ENCODE results near the gene MRPL49. TPM values are rescaled to one million over a fixed set of nuclear protein-coding genes. Genes with fewer than 3 reads are reported as not detected.

MRPL49 gene
- total and polyA plus RNA-seq, 2 experiments from 2014 or later: 27.7 to 61.9 TPM

- H3K27ac Mint-ChIP-seq: no peak overlapping the region
Measured at GRCh38 chr11:65078786-65079342, 43.3 kb upstream of the MRPL49 start.

GRCh38 chr11:65083134-65083833 is 38.8 kb upstream of the MRPL49 start:
- Mint-ChIP-seq H3K27me3 (ENCODE audit: insufficient read depth, low read depth, poor library complexity) (peaks cover 8% of the 10 kb centered on the region), H3K4me1 (peaks cover 24% of the 10 kb centered on the region), H3K9me3 (no peaks in the 10 kb centered on the region; the same call in 2 of the 3 replicates), H3K36me3 (ENCODE audit: low read depth) (peaks cover 45% of the 10 kb centered on the region), H3K4me3 (peak overlapping the region; percentile 100), H3K27ac (peak overlapping the region; percentile 99)
- DNase-seq (ENCODE audit: low spot score): peak; percentile 17
- Histone ChIP-seq H3K4me3 (peak overlapping the region; percentile 93), H3K4me2 (peak overlapping the region; percentile 96), H3K4me1 (ENCODE audit: insufficient read depth) (peaks cover 8% of the 10 kb centered on the region; the same call in 1 of the 2 replicates), H3K36me3 (ENCODE audit: insufficient read depth) (peaks cover 9% of the 10 kb centered on the region), H3K27ac (ENCODE audit: low read depth) (peak overlapping the region; percentile 96), H3K9me2 (ENCODE audit: insufficient read depth) (no peaks in the 10 kb centered on the region), H4K20me1 (replicated peaks; ENCODE audit: insufficient read depth) (peaks cover 35% of the 10 kb centered on the region), H3K27me3 (ENCODE audit: insufficient read depth) (no peaks in the 10 kb centered on the region), H3K79me2 (replicated peaks; ENCODE audit: insufficient read depth) (peaks cover 51% of the 10 kb centered on the region), H2AFZ (peak overlapping the region; percentile 91), H3F3A (replicated peaks; ENCODE audit: low read depth) (peaks cover 29% of the 10 kb centered on the region; the same call in 1 of the 2 replicates)
- ATAC-seq: peak; percentile 4; the same call in 2 of the 3 replicates
- no peak for TF ChIP-seq STAT1 (IDR thresholded peaks at IDR 0.05; ENCODE audit: unreplicated experiment)
- no peak for TF ChIP-seq ZNF114 (CRISPR knock-in tag; IDR thresholded peaks at IDR 0.05)
- no peak for TF ChIP-seq ZNF331 (CRISPR knock-in tag; IDR thresholded peaks at IDR 0.05; ENCODE audit: low read depth)
- no peak for TF ChIP-seq NANOG (IDR thresholded peaks at IDR 0.05; ENCODE audit: borderline replicate concordance)
- 0 out of 4 replicates have a peak, but pooled peaks of 1 of the 2 experiments have one; percentile 7 for TF ChIP-seq CTCF (conservative IDR thresholded peaks at IDR 0.05; ENCODE audit: low read depth in 2 of 2)

More at GRCh38 chr11:65078786-65079342, 43.3 kb upstream of the MRPL49 start:
- H3K27ac ChIP-seq (ENCODE audit: low read depth): peak overlapping the region; percentile 74; the same call in 1 of the 2 replicates
- peaks cover 29% of the 10 kb centered on the region; the same call in 1 of the 2 replicates for H3F3A ChIP-seq (replicated peaks; ENCODE audit: low read depth)
- ATAC-seq: no peak
- no peaks in the 10 kb centered on the region for H3K27me3 ChIP-seq (ENCODE audit: insufficient read depth)
- Mint-ChIP-seq H3K4me1 (peaks cover 24% of the 10 kb centered on the region), H3K36me3 (ENCODE audit: low read depth) (peaks cover 69% of the 10 kb centered on the region), H3K9me3 (no peaks in the 10 kb centered on the region; the same call in 2 of the 3 replicates), H3K27me3 (ENCODE audit: insufficient read depth, low read depth, poor library complexity) (peaks cover 5% of the 10 kb centered on the region), H3K4me3 (no peak overlapping the region; the same call in 2 of the 3 replicates)
- peaks cover 45% of the 10 kb centered on the region for H4K20me1 ChIP-seq (replicated peaks; ENCODE audit: insufficient read depth)
- H3K36me3 ChIP-seq (ENCODE audit: insufficient read depth): peaks cover 16% of the 10 kb centered on the region
- TF ChIP-seq NANOG (IDR thresholded peaks at IDR 0.05; ENCODE audit: borderline replicate concordance): no peak
- H3K4me2 ChIP-seq: no peak overlapping the region
- peaks cover 8% of the 10 kb centered on the region; the same call in 1 of the 2 replicates for H3K4me1 ChIP-seq (ENCODE audit: insufficient read depth)
- no peak for DNase-seq (ENCODE audit: low spot score)
- no peak overlapping the region for H2AFZ ChIP-seq
- H3K9me2 ChIP-seq (ENCODE audit: insufficient read depth): no peaks in the 10 kb centered on the region
- H3K79me2 ChIP-seq (replicated peaks; ENCODE audit: insufficient read depth): peaks cover 57% of the 10 kb centered on the region
- H3K4me3 ChIP-seq: no peak overlapping the region
